Measurements from ENCODE around the gene B4GALT3. TPM values are rescaled to one million over a fixed set of nuclear protein-coding genes. Genes with fewer than 3 reads are reported as not detected.

The B4GALT3 gene
- total and polyA plus RNA-seq, 2 of the 8 experiments (the other 6 are each of a cell fraction or from before 2014, with no cell fraction given) = 42.3 to 43.0 TPM

GRCh38 chr1:161173711-161174110, 3.6 kb downstream of the B4GALT3 start (continued):
- TF ChIP-seq SP1 (IDR thresholded peaks at IDR 0.05; ENCODE audit: low read depth, low read length) = no peak
- no peak for TF ChIP-seq SIX5 (IDR thresholded peaks at IDR 0.05; ENCODE audit: low read depth, low read length)
- TF ChIP-seq EZH2 (IDR thresholded peaks at IDR 0.05; ENCODE audit: low read depth, low read length, severe bottlenecking) = no peak
- no peak for TF ChIP-seq NANOG (IDR thresholded peaks at IDR 0.05; ENCODE audit: insufficient read depth, low read depth, low read length, poor library complexity, severe bottlenecking)

All from H1 (cell line).